HG03159 (cell line): ENCODE measurements around the gene LRRC75A.

ENCODE experiments used
- ATAC-seq: cut with Tn5 transposase; IDR thresholded peaks from one replicate; pipeline ENCODE4 v1.9.1; 2021; ENCODE audit warnings: mild to moderate bottlenecking, moderate library complexity; ENCODE audit not compliant: unreplicated experiment

The LRRC75A gene

GRCh38 chr17:16494059-16494458 lies 2.1 kb upstream of the LRRC75A start:
- ATAC-seq = no peak

DNA sequence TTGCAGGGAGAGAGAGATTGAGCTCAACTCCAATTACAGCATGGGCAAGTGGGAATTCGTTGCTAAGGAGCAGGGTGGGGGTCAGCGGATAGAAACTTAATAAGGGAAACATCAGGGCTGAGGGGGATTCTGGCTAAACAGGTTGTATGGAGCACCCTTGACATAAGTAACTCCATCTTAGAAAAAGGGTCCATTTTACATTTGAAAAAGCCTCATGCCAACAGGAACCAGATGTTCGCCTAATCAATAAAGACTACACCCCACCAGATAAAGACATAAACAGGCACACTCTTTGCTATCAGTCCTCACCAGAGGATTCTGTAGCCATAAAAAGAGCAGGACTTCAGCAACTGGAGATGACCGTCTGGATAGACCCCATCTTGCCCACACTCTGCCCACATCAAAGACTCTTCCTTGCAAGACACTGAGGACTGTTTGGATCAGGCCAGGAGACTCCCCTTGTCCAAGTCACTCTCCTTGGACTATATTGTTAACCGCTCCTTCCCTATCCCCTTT lies 1.6 kb upstream of the LRRC75A start:
- no peak for ATAC-seq

DNA sequence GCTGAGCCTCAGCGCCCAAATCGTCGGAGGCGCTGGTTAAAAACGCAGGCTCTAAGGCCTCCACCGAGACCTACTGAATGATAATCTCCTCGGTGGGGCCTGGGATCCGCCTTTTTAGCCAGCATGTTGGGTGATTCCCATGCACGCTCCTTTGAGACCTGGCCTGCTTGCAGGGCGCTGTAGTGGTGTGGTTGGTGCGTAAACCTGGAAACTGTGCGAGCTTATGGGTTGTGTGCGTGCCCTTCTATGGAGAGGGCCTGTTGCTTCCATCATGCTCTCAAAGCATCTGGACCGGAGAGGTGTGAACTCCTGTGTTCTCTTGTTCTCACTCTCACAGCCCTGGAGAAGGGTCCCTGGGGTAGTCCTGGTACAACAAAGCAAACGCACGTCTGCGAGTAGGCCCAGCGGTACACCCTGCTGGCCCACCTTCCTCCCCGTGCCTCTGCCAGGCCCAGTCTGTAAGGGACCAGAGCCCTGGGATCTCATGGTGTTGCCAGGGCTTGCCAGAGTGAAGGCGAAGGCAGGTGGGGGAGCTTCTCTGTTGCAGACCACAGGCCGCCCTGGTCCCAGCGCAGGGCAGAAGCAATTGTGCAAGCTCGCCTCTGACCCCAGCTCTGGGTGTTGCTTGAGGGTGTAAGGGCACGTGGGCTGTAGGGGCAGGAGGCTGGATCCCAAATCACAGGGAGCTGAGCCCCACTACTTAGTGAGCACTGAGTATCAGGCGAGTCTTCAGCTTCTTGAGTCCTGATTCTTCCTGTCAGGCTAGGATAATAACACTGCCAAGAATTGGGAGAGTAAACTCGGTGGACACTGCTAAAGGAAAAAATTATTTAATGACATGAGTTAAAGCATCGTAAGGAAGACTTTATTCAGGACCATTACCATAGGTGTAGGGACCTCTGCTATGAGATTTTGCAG lies 879 bp upstream of the LRRC75A start:
- no peak for ATAC-seq

DNA sequence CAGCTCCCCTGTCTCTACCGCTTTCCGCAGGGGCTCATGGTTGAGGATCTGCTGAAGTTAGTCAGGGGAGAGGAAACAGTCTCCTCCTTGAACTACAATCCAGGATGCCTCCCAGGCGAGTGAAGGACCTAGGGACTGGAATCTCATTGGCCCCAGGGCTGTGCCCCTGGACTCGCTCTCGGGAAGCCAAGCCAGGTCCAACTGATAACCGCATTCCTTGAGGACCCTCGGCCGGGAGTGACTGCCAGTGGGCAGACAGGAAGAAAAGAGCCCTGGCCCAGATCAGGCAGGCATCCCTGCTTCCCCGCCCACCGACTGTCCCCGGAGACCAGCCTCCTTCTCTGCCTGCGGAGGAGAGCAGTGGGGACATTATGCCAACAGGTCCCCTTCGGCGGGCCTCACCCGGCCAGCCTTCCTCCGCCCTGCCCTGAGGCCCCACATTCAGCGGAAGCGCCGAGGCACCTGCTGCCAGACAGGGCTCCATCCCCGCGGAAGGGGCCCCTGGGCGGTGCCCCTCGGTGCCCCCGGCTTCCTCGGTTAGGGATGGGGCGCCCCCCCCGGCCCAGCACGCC lies 776 bp downstream of the LRRC75A start:
- no peak for ATAC-seq

DNA sequence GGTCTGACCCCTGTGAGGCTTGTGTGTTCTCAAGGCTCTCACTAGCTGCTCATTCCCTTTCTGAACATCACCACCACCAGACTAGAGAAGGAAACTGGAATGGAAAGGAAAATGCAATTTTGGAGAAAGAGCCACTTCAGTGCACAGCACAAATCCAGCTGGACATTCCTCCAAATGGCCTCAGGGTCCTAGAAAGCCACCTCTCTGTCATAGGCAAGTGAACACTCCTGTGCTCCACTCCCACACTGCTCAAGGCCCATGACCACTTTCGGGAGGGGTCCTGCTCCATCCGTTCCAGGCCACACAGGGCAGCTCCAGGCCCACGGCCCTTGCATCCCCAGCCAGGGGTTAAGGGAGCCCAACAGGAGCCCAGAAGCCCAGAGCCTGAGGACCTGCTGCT lies 2.6 kb downstream of the LRRC75A start:
- ATAC-seq = no peak

GRCh38 chr17:16488968-16489337 lies 3.0 kb downstream of the LRRC75A start:
- ATAC-seq = no peak

DNA sequence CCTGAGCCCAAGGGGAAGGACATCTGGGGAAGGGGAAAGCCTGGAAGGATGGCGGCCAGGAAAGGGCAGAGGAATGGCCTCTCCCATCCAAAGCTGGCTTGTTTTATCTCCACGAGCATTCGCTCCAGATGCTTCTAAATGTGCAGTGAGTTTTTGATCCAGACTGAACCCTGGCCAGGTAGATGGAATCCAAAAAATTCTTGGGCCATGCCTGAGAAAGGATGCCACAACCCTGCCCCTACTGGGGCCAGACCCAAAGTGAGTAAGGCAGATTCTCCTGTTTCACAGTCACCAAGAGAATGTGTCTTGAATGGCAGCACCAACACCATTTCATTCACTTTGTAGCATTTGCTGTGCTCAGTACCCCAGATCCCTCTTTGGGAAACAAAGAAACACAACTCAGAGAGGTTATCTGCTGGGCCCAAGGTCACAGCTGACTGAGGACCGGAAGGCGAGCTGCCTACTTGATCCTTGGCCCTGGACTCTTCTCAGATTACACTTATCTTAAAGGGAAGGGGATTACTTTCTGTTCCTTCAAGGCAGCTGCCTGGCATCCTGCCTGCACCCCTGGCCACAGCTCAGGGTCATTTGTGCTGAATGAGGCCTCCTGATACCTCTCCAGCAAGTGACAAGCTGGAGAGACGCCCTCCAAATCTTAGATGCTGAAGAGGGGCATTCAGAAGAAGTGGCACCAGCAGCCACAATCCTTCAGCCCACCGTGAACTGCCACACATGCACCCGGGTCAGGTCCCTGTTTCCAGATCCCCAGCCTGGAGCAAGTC lies 3.6 kb downstream of the LRRC75A start:
- ATAC-seq = no peak

- ATAC-seq = no peak
These were observed 5.4 kb downstream of the LRRC75A start for GRCh38 chr17:16486373-16487250.

GRCh38 chr17:16484445-16485175 lies 7.4 kb downstream of the LRRC75A start:
- ATAC-seq = no peak

GRCh38 chr17:16483021-16483645 lies 8.9 kb downstream of the LRRC75A start:
- ATAC-seq = no peak

- ATAC-seq = no peak
These were observed 9.7 kb downstream of the LRRC75A start for GRCh38 chr17:16482253-16482652.

GRCh38 chr17:16480995-16481394 lies 11.0 kb downstream of the LRRC75A start:
- no peak for ATAC-seq

DNA sequence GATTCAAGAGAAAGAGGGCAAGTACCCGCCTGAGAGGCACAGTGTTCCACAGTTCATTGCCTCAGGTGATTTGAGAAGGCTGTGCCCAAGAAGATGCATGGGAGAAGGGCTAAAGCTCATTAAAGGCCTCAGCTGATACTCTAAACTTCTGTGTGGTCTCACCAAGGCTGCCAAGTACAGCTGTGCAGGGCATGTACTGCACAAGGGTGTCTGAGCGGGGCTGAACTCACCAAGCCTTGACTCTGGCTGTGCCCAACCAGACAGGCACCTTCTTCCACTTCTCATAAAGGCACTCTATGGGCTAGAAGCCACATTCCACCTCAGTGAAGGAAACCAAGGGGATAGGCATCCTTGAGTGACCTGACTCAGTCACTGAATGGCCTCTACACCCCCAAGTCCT lies 12.7 kb downstream of the LRRC75A start:
- no peak for ATAC-seq

- ATAC-seq = no peak
These were observed 13.3 kb downstream of the LRRC75A start for GRCh38 chr17:16478649-16479048.

GRCh38 chr17:16477666-16478065 lies 14.3 kb downstream of the LRRC75A start:
- no peak for ATAC-seq

- ATAC-seq = no peak
These were observed 14.7 kb downstream of the LRRC75A start for GRCh38 chr17:16477255-16477654.

GRCh38 chr17:16475179-16475704 lies 16.8 kb downstream of the LRRC75A start:
- ATAC-seq = no peak

DNA sequence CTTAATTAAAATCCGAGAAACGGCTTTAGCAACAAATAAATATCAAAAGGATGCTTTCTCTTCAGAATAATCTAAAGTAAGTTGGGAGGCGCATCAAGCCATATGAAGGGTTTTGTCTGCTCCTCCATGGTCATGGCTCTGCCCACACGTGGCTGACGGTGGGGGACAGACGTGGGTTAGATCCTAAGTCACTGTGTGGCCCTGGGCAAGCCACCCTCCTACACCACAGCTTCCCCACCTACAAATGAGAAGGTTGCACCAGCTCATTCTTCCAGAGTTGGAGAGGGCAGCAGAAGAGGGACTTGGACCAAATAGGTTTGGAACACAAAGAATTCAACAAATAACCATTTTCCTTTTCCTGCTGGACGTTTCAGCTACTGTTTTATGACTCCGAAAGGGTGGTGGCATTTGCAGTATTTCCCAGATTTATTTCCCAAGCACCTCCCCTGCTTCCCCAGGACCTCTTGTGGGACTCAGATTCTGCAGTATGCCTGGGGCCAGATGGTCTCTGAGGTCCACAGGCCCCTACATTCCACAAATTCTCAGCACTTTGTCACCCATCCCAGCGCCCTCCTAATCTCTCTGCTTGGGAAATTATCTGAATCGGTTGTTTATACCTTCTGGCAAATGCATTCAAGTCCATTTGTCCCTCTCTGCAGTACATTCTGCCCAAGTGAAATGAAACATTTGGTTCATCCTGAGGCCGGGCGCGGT lies 17.8 kb downstream of the LRRC75A start:
- no peak for ATAC-seq
